GM18502 (cell line): ENCODE data around the gene JAG1.

Source experiments
- ATAC-seq: cut with Tn5 transposase; IDR thresholded peaks from one replicate; pipeline ENCODE4 v1.9.1; 2021; ENCODE audit warnings: mild to moderate bottlenecking; ENCODE audit not compliant: unreplicated experiment, poor library complexity

Gene JAG1

DNA sequence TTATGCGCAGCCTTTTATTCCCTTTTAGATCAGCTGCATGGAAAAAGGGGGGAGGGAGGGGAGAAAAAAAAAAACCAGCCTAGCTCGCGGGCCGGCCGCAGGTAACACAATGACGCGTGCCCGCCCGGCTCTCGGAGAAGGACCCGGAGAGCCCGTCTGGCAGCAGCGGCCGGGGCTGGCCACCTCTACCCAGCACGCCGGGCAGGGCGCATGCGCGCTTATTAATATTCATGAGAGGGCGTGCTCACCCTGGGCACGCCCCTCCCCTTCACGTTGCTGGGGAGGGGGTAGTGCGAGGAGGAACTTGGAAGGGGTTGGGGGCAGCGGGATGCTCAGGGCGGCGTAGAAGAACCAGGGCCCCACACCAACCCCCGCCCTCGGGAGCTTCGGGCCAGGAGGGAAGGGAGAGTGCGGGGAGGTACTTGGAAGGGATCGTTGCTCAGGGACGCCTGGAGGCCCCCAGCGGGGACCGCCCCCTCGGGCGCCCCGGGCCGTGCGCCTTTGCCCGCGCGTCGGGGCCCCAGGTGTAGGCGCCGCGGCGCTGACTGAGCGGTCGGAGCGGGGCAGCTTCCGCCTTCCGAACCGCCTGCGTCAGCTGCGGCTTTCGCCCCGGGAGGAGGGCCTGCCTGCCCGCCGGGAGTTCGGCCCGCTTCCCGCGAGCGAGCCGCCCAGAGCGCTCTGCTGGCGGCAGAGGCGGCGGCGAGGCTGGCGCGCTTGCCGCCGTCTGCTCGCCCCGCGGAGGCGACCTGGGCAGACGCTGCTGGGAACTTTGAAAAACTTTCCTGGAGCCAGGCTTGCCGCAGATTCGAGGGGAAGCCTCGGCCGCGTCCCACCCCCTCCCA, at the start of gene JAG1:
Gene JAG1 (minus strand): TSS at position 158 of the 842 bp plus-strand sequence. CDS start 469 bp downstream, outside the sequence.
- ATAC-seq = peak; percentile 62

DNA sequence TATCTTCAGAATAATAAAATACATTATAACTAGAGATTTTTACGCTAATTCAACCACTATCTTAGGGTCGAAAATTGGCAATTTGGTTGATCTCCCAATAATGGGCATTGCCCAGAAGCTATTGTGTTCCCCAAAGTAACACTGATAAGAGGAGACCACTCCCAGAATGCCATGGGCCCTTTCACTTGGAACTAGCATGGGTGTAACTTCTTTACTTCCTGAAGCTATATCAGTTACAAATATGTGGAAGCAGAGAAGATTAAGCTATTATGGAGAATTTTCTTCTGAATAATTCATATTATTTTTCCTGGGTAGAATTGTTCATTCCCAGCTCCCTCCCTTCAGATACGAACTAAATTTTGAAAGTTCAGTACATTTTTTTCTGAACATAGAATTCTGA, 48.2 kb upstream of the JAG1 start:
- no peak for ATAC-seq

DNA sequence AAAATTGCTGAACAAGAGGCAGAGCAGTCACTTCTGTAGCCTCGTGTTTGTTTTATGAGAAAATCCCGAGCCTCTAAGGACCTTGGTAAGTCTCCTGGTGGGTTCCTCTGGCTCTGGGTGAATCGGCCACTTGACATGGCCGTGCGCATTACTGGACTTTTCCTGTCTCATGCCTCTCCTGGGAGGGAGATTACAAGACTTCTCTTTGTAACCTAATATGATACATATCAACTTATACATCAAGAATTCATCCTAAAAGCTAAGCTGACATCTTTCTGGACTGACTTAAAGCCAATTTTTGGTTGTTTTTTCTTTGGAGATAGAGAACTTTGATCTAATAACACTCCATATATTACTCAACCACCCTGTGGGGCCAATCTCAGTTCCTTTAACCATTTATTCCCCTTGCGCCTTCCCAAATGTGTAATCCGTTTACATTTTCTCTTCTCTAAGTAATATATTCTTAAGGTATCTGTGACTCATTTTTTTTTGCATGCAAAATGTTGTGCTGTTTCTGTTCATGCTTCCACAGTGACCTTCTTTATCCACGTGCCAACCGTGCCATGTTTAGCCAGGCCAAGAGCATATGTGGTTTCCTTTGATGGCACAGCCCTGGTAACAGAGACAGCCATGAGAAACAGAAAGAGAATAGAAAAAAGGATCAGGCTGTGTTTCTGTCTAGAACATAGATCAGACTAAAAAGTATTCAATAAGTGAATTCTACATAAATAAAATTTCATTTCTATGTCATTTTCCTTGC, 47.5 kb upstream of the JAG1 start:
- ATAC-seq = no peak

GRCh38 chr20:10720565-10720964, 46.8 kb upstream of the JAG1 start:
- no peak for ATAC-seq

DNA sequence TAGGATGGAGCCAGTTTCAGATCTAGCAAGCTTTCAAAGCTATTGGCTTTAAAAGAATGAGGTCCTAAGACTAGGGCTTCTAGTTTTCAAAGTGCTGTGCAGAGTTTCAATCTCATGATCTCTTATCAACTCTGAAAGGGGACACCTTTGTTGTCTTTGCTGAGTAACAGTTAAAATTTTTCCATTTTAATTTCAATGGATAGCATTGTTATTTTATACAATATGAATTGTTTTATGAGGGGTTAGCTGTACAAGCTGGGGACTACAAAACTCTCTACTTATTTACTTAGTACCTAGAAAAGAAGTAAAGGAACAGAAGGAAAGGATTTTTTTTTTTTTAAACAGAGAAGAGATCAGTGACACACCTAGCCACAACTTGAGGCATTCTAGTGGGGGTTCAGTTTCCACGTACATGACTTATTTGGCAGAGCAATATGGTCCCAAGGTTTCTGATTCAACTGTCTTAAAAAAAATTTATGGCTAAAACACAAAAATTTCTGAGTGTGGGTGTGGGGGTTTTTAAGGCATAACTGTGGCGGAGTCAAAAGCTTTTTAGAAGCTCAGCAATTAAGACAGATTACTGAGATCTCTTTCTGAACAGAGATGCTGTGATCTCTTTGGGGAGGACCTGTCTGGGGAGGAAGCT, 46.1 kb upstream of the JAG1 start:
- ATAC-seq = no peak

DNA sequence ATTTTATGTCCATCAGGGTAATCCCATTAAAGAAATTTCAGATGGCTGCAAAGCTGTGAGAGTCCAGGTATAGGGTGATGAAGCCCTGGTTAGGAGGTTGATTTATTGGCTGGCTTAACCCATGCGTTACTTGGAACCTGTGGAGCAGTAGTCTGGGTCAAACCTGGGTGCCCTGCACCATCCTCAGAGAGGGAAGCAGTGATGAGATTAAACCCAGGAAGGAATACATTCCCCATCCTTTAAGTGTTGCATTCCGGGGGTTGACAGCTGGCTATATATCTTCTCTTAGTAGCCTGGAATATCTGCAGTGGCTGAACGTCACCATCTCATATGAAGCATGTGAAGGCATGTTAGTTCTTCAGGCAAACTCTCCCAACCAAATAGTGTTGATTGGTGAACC, 44.9 kb upstream of the JAG1 start:
- ATAC-seq = no peak

GRCh38 chr20:10716855-10717254, 43.1 kb upstream of the JAG1 start:
- no peak for ATAC-seq

DNA sequence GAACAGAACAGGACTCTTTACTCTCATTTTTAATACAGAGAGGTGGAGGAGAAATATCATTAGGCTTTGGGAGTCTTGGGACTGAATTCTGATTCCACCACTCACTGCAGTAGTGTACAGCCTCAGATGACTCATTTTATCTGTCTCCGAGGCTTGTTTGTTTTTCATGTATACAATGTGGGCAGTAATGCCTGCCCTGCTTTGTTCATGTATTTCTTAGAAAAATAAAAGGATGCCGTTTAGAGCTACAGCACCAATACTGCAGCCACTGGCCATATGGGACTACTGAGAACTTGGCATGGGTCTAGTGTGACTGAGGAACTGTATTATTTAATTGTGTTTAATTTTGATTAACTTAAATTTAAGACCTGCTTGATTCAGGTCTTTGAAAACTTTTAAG, 41.2 kb upstream of the JAG1 start:
- no peak for ATAC-seq

- no peak for ATAC-seq
Measured at GRCh38 chr20:10714236-10714975, 40.6 kb upstream of the JAG1 start.

DNA sequence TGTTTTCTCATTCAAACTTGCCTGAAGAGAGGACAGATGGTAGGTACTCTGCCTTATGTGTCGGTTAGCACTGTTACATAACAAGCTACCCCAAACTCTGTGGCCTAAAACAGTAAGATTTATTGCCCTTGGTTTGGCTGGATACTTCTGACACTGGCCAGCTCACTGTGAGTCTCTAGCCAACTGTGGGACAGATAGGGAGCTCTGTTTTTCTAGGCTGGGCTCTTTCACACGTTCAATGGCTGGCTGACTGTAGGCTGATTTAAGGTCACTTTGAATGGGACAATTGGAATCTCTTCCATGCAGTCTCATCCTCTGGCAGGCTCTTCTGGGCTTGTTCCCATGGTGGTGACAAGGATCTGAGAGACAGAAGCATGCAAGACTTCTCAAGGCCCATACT, 39.4 kb upstream of the JAG1 start:
- ATAC-seq = no peak

DNA sequence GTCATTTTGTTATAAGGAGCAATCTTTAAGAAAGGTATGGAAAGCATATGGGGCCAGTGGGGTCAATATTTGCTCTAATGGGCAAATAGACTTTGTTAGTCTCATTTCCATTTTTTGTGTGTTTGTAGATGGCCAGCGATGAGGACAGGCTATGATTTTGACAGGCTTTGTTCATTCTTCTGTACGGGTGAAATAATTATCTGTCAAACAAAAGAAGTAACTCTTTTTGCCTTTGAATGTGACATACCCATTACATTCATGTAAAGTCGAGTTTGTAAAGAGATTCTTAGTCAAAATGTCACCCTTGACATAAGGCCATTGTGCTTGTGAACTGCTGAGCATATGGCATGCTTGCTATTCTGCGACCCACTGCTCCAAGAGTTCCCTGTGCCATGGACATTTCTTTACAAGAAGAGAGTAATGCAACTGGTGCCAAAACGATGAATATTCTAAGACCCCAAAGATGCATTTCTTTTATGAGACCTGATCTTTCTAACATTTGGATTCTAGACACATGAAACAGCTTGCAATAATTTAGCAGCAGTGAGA, 38.2 kb upstream of the JAG1 start:
- ATAC-seq = no peak

DNA sequence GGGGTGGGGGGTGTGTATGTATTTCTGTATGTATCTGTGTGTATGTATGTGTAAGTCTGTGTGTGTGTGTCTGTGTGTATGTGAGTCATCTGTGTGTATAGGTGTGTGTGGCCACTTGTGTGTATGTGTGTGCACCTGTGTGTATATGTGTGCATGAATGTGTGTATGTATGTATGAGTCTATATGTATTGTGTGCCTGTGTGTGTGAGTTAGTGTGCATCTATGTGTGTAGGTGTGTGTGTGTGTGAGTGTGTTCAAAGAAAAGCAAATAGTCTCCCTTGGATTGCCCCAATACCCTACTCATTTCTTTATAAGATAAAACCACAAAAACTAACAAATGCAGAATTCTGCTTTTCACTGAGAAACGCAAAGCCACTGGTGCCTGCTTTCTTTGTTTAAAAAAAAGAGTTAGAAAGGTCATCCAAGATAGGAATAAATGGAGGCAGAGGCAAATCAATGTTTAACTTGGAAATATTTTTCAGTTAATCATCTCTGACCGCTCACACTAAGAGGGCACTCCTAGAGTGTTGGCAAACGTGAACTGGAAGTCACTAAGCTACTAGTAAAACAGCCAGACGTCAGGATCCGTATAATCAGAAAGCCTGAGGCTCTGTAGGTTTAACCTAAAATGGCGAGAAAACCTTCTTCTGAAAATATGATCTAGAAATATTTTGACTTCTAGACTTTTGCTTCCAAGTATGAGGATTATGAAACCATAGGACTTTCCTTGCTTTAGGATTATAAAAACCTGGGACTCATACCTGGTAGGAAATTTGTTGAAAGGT, 37.4 kb upstream of the JAG1 start:
- no peak for ATAC-seq

DNA sequence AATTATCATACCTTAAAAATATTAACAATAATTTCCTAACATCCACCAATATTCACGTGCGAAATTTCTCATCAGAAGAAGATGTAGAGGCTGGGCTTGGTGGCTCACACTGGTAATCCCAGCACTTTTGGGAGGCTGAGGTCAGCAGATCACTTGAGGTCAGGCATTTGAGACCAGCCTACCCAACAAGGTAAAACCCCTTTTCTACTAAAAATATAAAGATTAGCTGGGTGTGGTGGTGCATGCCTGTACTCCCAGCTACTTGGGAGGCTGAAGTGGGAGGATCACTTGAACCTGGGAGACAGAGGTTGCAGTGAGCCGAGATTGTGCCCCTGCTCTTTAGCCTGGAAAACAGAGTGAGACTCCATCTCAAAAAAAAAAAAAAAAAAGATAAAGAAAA, 36.1 kb upstream of the JAG1 start:
- ATAC-seq = no peak

- no peak for ATAC-seq
Measured at GRCh38 chr20:10708351-10709185, 34.8 kb upstream of the JAG1 start.

DNA sequence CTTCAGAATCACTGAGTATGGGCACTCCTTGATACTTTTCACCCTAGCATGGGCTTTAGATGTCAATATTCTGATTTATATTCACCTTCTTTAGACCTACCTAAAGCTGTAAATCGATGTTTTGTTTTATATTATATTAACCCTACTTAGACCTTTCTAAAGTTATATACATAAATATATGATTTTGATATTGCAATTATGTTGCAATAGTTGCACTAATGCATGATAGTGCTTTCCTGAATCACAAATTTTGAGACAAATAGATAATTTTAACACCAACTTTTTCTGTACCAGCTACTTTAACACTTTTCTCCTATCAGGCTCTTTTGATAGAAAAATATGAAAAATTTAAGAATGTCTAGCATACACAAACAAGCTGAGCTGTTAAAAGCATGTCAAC, 34.0 kb upstream of the JAG1 start:
- ATAC-seq = no peak

DNA sequence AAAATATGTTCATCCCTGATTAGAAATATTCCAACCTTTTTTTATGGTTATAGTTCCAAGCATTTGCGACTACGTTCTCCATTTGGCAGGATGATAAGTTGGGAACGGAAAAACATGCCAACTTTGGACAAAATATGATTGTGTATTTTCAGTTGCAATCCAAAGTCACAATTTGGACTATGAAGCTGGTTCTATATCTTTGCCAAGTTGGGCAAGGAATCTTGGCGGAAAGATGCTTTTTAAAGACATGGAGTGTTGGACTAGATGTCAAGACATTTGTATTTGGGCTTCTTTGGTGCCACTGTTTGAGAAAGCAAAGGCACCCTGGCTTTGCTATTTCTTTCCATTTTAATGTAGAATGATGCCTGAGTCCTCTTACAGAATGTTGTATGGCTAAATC, 33.3 kb upstream of the JAG1 start:
- ATAC-seq = no peak

DNA sequence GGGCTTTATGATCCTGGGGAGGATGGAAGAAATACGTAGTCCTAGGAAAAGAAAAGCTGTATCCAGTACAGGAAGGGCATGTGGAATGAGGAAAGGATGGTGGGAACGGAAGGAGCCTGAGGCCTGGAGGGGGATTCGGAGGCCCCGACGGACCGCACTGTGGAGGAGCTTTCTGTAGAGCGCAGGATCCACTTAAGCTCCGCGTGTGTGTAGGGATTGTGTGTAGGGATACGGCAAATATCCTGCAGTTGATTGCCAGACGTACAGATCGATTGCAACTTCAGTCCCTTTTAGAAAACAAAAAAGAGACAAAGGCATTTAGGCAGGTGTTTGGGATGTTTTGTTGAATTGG, 32.6 kb upstream of the JAG1 start:
- no peak for ATAC-seq

GRCh38 chr20:10705801-10706459, 32.1 kb upstream of the JAG1 start:
- ATAC-seq = no peak
